ENCODE data around the gene PRRC2B.
A peak's percentile ranks its signal among the peaks of the same experiment; 100 is the strongest.

GRCh38 chr9:131393622-131394463, at the start of gene PRRC2B:
- TF ChIP-seq CTCF (IDR thresholded peaks at IDR 0.05) (peak in 3 of 5 experiments; percentile 46 to 63 (median 56)), POLR2A (IDR thresholded peaks at IDR 0.05) (no peak)

All from transverse colon (tissue), 3 donors.